ENCODE data around the gene KATNB1. TPM values are rescaled to one million over a fixed set of nuclear protein-coding genes. Genes with fewer than 3 reads are reported as not detected.

The KATNB1 gene
- total RNA-seq, 1 donor from 2014 or later = 12.9 TPM

GRCh38 chr16:57755726-57756423 is 20.3 kb downstream of the KATNB1 start:
- no peak for TF ChIP-seq CTCF (IDR thresholded peaks at IDR 0.05; ENCODE audit: insufficient read depth, low read length, severe bottlenecking)
- no peak for FAIRE-seq
- Histone ChIP-seq H3K27me3 (ENCODE audit: control insufficient read depth, insufficient read depth, low read length) (no peaks in the 10 kb centered on the region), H3K36me3 (ENCODE audit: control insufficient read depth, insufficient read depth, low read length) (peaks cover 26% of the 10 kb centered on the region), H3K4me3 (ENCODE audit: low read depth, low read length) (no peak overlapping the region)
- DNase-seq (ENCODE audit: low read depth) = no peak

GRCh38 chr16:57756424-57757325 is 21.1 kb downstream of the KATNB1 start:
- TF ChIP-seq CTCF (IDR thresholded peaks at IDR 0.05; ENCODE audit: insufficient read depth, low read length, severe bottlenecking) = no peak
- no peak for FAIRE-seq
- Histone ChIP-seq H3K27me3 (ENCODE audit: control insufficient read depth, insufficient read depth, low read length) (no peaks in the 10 kb centered on the region), H3K4me3 (ENCODE audit: low read depth, low read length) (no peak overlapping the region), H3K36me3 (ENCODE audit: control insufficient read depth, insufficient read depth, low read length) (peaks cover 27% of the 10 kb centered on the region)
- no peak for DNase-seq (ENCODE audit: low read depth)

- Histone ChIP-seq H3K27me3 (ENCODE audit: control insufficient read depth, insufficient read depth, low read length) (no peaks in the 10 kb centered on the region), H3K36me3 (ENCODE audit: control insufficient read depth, insufficient read depth, low read length) (peaks cover 28% of the 10 kb centered on the region), H3K4me3 (ENCODE audit: low read depth, low read length) (no peak overlapping the region)
- FAIRE-seq = peak; percentile 32
- peak; percentile 96 for TF ChIP-seq CTCF (IDR thresholded peaks at IDR 0.05; ENCODE audit: insufficient read depth, low read length, severe bottlenecking)
- peak; percentile 61 for DNase-seq (ENCODE audit: low read depth)
These were observed 21.8 kb downstream of the KATNB1 start for GRCh38 chr16:57757326-57757786.

GRCh38 chr16:57757883-57758282 is 22.3 kb downstream of the KATNB1 start:
- H3K27me3 ChIP-seq (ENCODE audit: control insufficient read depth, insufficient read depth, low read length) = no peaks in the 10 kb centered on the region
- FAIRE-seq = no peak
- no peak for TF ChIP-seq CTCF (IDR thresholded peaks at IDR 0.05; ENCODE audit: insufficient read depth, low read length, severe bottlenecking)
- no peak overlapping the region for H3K4me3 ChIP-seq (ENCODE audit: low read depth, low read length)
- no peak for DNase-seq (ENCODE audit: low read depth)
- peaks cover 28% of the 10 kb centered on the region for H3K36me3 ChIP-seq (ENCODE audit: control insufficient read depth, insufficient read depth, low read length)

- Histone ChIP-seq H3K4me3 (ENCODE audit: low read depth, low read length) (no peak overlapping the region), H3K36me3 (ENCODE audit: control insufficient read depth, insufficient read depth, low read length) (peaks cover 27% of the 10 kb centered on the region), H3K27me3 (ENCODE audit: control insufficient read depth, insufficient read depth, low read length) (no peaks in the 10 kb centered on the region)
- DNase-seq (ENCODE audit: low read depth) = no peak
- FAIRE-seq = no peak
- TF ChIP-seq CTCF (IDR thresholded peaks at IDR 0.05; ENCODE audit: insufficient read depth, low read length, severe bottlenecking) = no peak
These were observed 23.0 kb downstream of the KATNB1 start for GRCh38 chr16:57758331-57759117.
